ENCODE measurements around the gene GRIN3B. TPM values are rescaled to one million over a fixed set of nuclear protein-coding genes. Genes with fewer than 3 reads are reported as not detected.

The GRIN3B gene
- polyA plus RNA-seq, 1 of the 3 experiments (the other 2 are of a cell fraction) = 1.5 TPM

- no peak for DNase-seq
Observed at GRCh38 chr19:994516-994915, 5.7 kb upstream of the GRIN3B start.

GRCh38 chr19:995051-995827, 5.0 kb upstream of the GRIN3B start:
- peaks cover 7% of the 10 kb centered on the region for H3F3A ChIP-seq (replicated peaks; ENCODE audit: insufficient read depth)
- H3K79me2 ChIP-seq (ENCODE audit: insufficient read depth) = no peaks in the 10 kb centered on the region
- H4K20me1 ChIP-seq (ENCODE audit: insufficient read depth) = 0 out of 2 replicates have a peak, but pooled peaks cover 6% of the 10 kb centered on the region
- no peak for DNase-seq
- peaks cover 0 to 9% of the 10 kb centered on the region in 2 experiments; a peak in 1 of 4 replicates for H3K4me1 ChIP-seq (ENCODE audit: control insufficient read depth in 1 of 2, insufficient read depth in 2 of 2, low read depth in 1 of 2, low read length in 1 of 2)
- H3K27me3 ChIP-seq (ENCODE audit: insufficient read depth) = peaks cover 36% of the 10 kb centered on the region; the same call in 1 of the 2 replicates
- H3K4me2 ChIP-seq = no peak overlapping the region
- H3K27ac ChIP-seq (ENCODE audit: low read depth in 2 of 2, low read length in 1 of 2) = no peak overlapping the region
- WGBS (ENCODE audit: low lambda C conversion rate) = 91% methylated on average over 9 of the region's 26 CpGs
- H3K4me3 ChIP-seq (ENCODE audit: low read depth in 2 of 2, low read length in 1 of 2) = no peak overlapping the region
- no peaks in the 10 kb centered on the region for H3K9me3 ChIP-seq
- no peak overlapping the region for H2AFZ ChIP-seq (ENCODE audit: low read depth)
- ChIA-PET POLR2A (interaction anchor here (1.4 to 3.9 kb wide), 2 partner anchors 10 to 274 kb away, joined by 4 to 23 read pairs; partner anchors contain the start of genes CIRBP and WDR18), CTCF (interaction anchor here (0.9 to 3.2 kb wide), 6 partner anchors 9 to 227 kb away, joined by 3 to 18 read pairs (median 4); partner anchors contain the start of gene WDR18)
- H3K9me2 ChIP-seq = no peaks in the 10 kb centered on the region
- TF ChIP-seq JUND (IDR thresholded peaks at IDR 0.05) = no peak
- no peak for TF ChIP-seq CTCF (IDR thresholded peaks at IDR 0.05)
- no peak for TF ChIP-seq NFIC (IDR thresholded peaks at IDR 0.05; ENCODE audit: borderline replicate concordance)
- peaks cover 0 to 27% of the 10 kb centered on the region in 2 experiments for H3K36me3 ChIP-seq (replicated peaks in 1 of 2; ENCODE audit: control insufficient read depth in 1 of 2, insufficient read depth in 2 of 2, low read length in 1 of 2)
- H3K9ac ChIP-seq = no peak overlapping the region

More at GRCh38 chr19:994516-994915, 5.7 kb upstream of the GRIN3B start:
- Histone ChIP-seq H2AFZ (ENCODE audit: low read depth) (no peak overlapping the region), H3K4me3 (ENCODE audit: low read depth in 2 of 2, low read length in 1 of 2) (no peak overlapping the region), H3K4me1 (ENCODE audit: control insufficient read depth in 1 of 2, insufficient read depth in 2 of 2, low read depth in 1 of 2, low read length in 1 of 2) (peaks cover 0 to 9% of the 10 kb centered on the region in 2 experiments; a peak in 1 of 4 replicates), H3K9me2 (no peaks in the 10 kb centered on the region), H4K20me1 (ENCODE audit: insufficient read depth) (0 out of 2 replicates have a peak, but pooled peaks cover 6% of the 10 kb centered on the region), H3K79me2 (ENCODE audit: insufficient read depth) (no peaks in the 10 kb centered on the region), H3K27me3 (ENCODE audit: insufficient read depth) (peaks cover 34% of the 10 kb centered on the region; the same call in 1 of the 2 replicates), H3K4me2 (no peak overlapping the region), H3K9me3 (no peaks in the 10 kb centered on the region), H3K9ac (no peak overlapping the region), H3K27ac (ENCODE audit: low read depth in 2 of 2, low read length in 1 of 2) (no peak overlapping the region), H3F3A (replicated peaks; ENCODE audit: insufficient read depth) (peaks cover 7% of the 10 kb centered on the region), H3K36me3 (replicated peaks in 1 of 2; ENCODE audit: control insufficient read depth in 1 of 2, insufficient read depth in 2 of 2, low read length in 1 of 2) (peaks cover 0 to 34% of the 10 kb centered on the region in 2 experiments)
- CTCF ChIA-PET = interaction anchor here (0.6 to 3.2 kb wide), 4 partner anchors 9 to 75 kb away, joined by 3 to 18 read pairs (median 10); partner anchors contain the start of gene WDR18
- POLR2A ChIA-PET = interaction anchor here (3.9 kb wide), 1 partner anchor 10 kb away, joined by 23 read pairs; the partner anchor contains the start of gene WDR18
- WGBS (ENCODE audit: low lambda C conversion rate) = 95% methylated on average over 10 of the region's 18 CpGs
- no peak for TF ChIP-seq FOXM1 (IDR thresholded peaks at IDR 0.05; ENCODE audit: low read depth)
